Adrenal gland (tissue), 12 donors: Measurements from ENCODE around the gene VSTM2B. TPM values are rescaled to one million over a fixed set of nuclear protein-coding genes. Genes with fewer than 3 reads are reported as not detected.

Experiments used
- DNase-seq, 7 donors: peaks; one replicate each; pipeline ENCODE4 v3.0.0-alpha.2; 2019 to 2020
- H3K27ac ChIP-seq, 5 donors: fragments of 200-600 bp; sonication (generic) in 4 of 5; 1 replicate in 3 of 5; 2 replicates in 2 of 5; pipeline versions ENCODE4 v1.5.1 to v1.8.0; 2016 to 2020; ENCODE audit warnings: mild to moderate bottlenecking in 1 of 5
- H3K27me3 ChIP-seq: fragments of 200-600 bp; 2 replicates; pipeline ENCODE4 v1.8.0; 2021
- H3K36me3 ChIP-seq, 2 donors: fragments of 200-600 bp; replicated peaks in 1 of 2; 1 replicate in 1 of 2; 2 replicates in 1 of 2; pipeline versions ENCODE4 v1.5.1 to v1.8.0; 2018 to 2022
- H3K4me1 ChIP-seq, 2 donors: fragments of 200-600 bp; replicated peaks in 1 of 2; 1 replicate in 1 of 2; 2 replicates in 1 of 2; pipeline versions ENCODE4 v1.5.1 to v1.8.0; 2018 to 2021
- H3K4me3 ChIP-seq, 4 donors: fragments of 200-600 bp; sonication (generic) in 3 of 4; one replicate each; pipeline ENCODE4 v1.5.1; 2016 to 2018
- H3K9me3 ChIP-seq, 3 donors: fragments of 200-600 bp; sonication (generic) in 1 of 3; replicated peaks in 1 of 3; 1 replicate in 2 of 3; 2 replicates in 1 of 3; pipeline versions ENCODE4 v1.5.1 to v1.8.0; 2016 to 2021
- CTCF ChIP-seq, 6 experiments: fragments of 450-650 bp in 4 of 6; fragments of 200-600 bp in 2 of 6; sonication (generic) in 1 of 6; IDR thresholded peaks; 1 replicate in 5 of 6; 2 replicates in 1 of 6; pipeline versions ENCODE4 v1.5.1 to v1.8.0; 2016 to 2021; ENCODE audit warnings: antibody characterized with exemption in 6 of 6, mild to moderate bottlenecking in 2 of 6, moderate library complexity in 1 of 6
- POLR2A ChIP-seq, 2 donors: fragments of 450-650 bp; IDR thresholded peaks; one replicate each; pipeline ENCODE4 v1.6.1; 2017; ENCODE audit warnings: antibody characterized with exemption in 2 of 2, mild to moderate bottlenecking in 2 of 2, moderate library complexity in 1 of 2
- whole genome bisulfite sequencing, 4 donors: extraction: QIAGEN DNeasy Blood & Tissue Kit in 2 of 4; methylation state at CpG; one replicate each; pipeline versions ENCODE4 v1.1.5 to v1.1.7; 2013 to 2017; 5-methylcytosine and 5-hydroxymethylcytosine counted together
- intact Hi-C, 2 donors: fragments of 100-400 bp; cut with DNase I; formaldehyde crosslinking; loops; one replicate each; pipeline versions ENCODE4 v1.14.1 to v1.15.0; 2022 to 2023
- polyA plus RNA-seq, 3 donors: library from polyadenylated mRNA; stranded (reverse); fragments of 200-250 nt in 2 of 3; fragments of 350-450 nt in 1 of 3; fragmentation: Illumina TruSeq in 1 of 3; extraction: RNeasy Lipid Tissue Mini Kit (QIAGEN cat#74804) in 1 of 3; gene quantifications; one replicate each; pipeline ENCODE4 v1.2.3, GENCODE V29; 2013 to 2014
- total RNA-seq, 9 donors: library from RNA; depleted of rRNA in 4 of 9; stranded (reverse); fragments of >200 nt in 4 of 9; fragments of 120-200 nt in 1 of 9; fragmentation: NEBNext Ultra II Directional in 1 of 9; extraction: Animal tissue kit (Norgen Biotek cat#: 25700) in 1 of 9; gene quantifications; one replicate each; pipeline versions ENCODE4 v1.1.0 to v1.2.4, GENCODE V29; 2013 to 2023
- donor health status: healthy with polysubstance abuse.
- donor health status: Bipolar disorder and iron deficiency.
- donor health status: DM: yes; HTN: yes; CAD: no.
- donor health status: DM: no; HTN: no; CAD: no.
- donor health status: DM: no; HTN: no; CAD: no.
- donor health status: DM: yes; HTN: yes; CAD: no.

VSTM2B gene
- total and polyA plus RNA-seq, 12 donors = 0.09 to 1.3 (median 0.64) TPM; not detected in 8

- Histone ChIP-seq H3K9me3 (no peaks in the 10 kb centered on the region), H3K27ac (no peak overlapping the region), H3K27me3 (no peaks in the 10 kb centered on the region), H3K4me1 (no peaks in the 10 kb centered on the region), H3K4me3 (no peak overlapping the region), H3K36me3 (peaks cover 0 to 73% of the 10 kb centered on the region in 2 donors)
- no peak for DNase-seq
- intact Hi-C loops = loop anchor here in 1 of 2 donors (5.0 kb wide), 1 partner anchor 94 kb away; no protein-coding TSS in a partner anchor
- WGBS, 4 donors = 87 to 91% (median 88%) methylated on average over 19 to 21 of the region's 21 CpGs
- TF ChIP-seq CTCF (IDR thresholded peaks at IDR 0.05) (no peak), POLR2A (IDR thresholded peaks at IDR 0.05) (no peak)
Measured at GRCh38 chr19:29612801-29613595, 87.2 kb downstream of the VSTM2B start.

- TF ChIP-seq CTCF (IDR thresholded peaks at IDR 0.05) (no peak), POLR2A (IDR thresholded peaks at IDR 0.05) (no peak)
- Histone ChIP-seq H3K27ac (no peak overlapping the region), H3K9me3 (no peaks in the 10 kb centered on the region), H3K27me3 (no peaks in the 10 kb centered on the region), H3K4me1 (no peaks in the 10 kb centered on the region), H3K36me3 (peaks cover 0 to 68% of the 10 kb centered on the region in 2 donors), H3K4me3 (no peak overlapping the region)
- WGBS, 4 donors = 83 to 88% (median 86%) methylated on average over 3 to 7 of the region's 7 CpGs
- no peak for DNase-seq
- intact Hi-C loops = loop anchor here in 1 of 2 donors (5.0 kb wide), 1 partner anchor 93 kb away; no protein-coding TSS in a partner anchor
Measured at GRCh38 chr19:29614046-29614445, 88.3 kb downstream of the VSTM2B start.

Other genes starting within 250 kb of the VSTM2B start
- gene POP4, start 80.3 kb downstream of the VSTM2B start, total RNA-seq = 100 to 1,000 TPM in 2 of 9 donors, 10 to 100 TPM in 7; 65.4 to 131 (median 72.2) TPM
- gene POP4, start 80.3 kb downstream of the VSTM2B start, polyA plus RNA-seq = 100 to 1,000 TPM in 1 of 3 donors, 10 to 100 TPM in 2; 79.9 to 134 (median 85.5) TPM
- 10 to 100 TPM in 3 of 9 donors, 1 to 10 TPM in 6; 1.7 to 23.1 (median 6.8) TPM for gene PLEKHF1, start 139.5 kb downstream of the VSTM2B start, total RNA-seq
- gene PLEKHF1, start 139.5 kb downstream of the VSTM2B start, polyA plus RNA-seq = 1 to 10 TPM in 2 of 3 donors, under 1 TPM in 1; 0.62 to 9.5 (median 7.9) TPM
- 10 to 100 TPM; 30.1 to 68.5 (median 47.0) TPM for gene C19orf12, start 189.3 kb downstream of the VSTM2B start, total RNA-seq
- 10 to 100 TPM; 20.0 to 25.3 (median 25.0) TPM for gene C19orf12, start 189.3 kb downstream of the VSTM2B start, polyA plus RNA-seq